Measurements from ENCODE around the gene POLA1.

DNA sequence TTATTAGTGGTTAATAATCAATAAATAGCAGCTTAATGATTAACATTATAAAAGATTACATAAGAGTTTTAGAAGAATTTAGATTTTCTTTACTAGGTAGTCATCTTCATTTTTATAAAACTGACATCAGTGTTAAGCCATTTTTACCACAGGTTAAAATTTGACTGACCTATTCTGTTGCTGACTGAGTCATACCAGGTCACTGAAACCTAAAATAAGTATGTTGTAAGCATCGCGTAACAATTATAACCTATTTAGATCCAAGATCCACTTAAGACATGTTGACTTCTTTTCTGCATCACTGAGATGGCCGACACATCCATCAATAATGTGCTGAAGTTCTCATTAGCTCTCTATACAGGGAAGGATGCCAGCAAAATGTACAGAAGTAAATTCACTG, 285.4 kb downstream of the POLA1 start:
- no peak for TF ChIP-seq POLR2A (IDR thresholded peaks at IDR 0.05)
- TF ChIP-seq, protein P1, sequence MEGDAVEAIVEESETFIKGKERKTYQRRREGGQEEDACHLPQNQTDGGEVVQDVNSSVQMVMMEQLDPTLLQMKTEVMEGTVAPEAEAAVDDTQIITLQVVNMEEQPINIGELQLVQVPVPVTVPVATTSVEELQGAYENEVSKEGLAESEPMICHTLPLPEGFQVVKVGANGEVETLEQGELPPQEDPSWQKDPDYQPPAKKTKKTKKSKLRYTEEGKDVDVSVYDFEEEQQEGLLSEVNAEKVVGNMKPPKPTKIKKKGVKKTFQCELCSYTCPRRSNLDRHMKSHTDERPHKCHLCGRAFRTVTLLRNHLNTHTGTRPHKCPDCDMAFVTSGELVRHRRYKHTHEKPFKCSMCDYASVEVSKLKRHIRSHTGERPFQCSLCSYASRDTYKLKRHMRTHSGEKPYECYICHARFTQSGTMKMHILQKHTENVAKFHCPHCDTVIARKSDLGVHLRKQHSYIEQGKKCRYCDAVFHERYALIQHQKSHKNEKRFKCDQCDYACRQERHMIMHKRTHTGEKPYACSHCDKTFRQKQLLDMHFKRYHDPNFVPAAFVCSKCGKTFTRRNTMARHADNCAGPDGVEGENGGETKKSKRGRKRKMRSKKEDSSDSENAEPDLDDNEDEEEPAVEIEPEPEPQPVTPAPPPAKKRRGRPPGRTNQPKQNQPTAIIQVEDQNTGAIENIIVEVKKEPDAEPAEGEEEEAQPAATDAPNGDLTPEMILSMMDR (IDR thresholded peaks at IDR 0.05): no peak
